Osteocyte (in vitro differentiated cells): Measurements from ENCODE around the gene ANAPC15. TPM values are rescaled to one million over a fixed set of nuclear protein-coding genes. Genes with fewer than 3 reads are reported as not detected.

Experiments
- DNase-seq: peaks from one replicate; pipeline ENCODE4 v3.0.0; 2021; ENCODE audit warnings: mixed read lengths; ENCODE audit not compliant: unreplicated experiment; ENCODE audit errors: extremely low spot score
- H3K27ac Mint-ChIP-seq: one replicate; pipeline ENCODE4 v1.8.0; 2021; ENCODE audit warnings: mild to moderate bottlenecking, mixed read lengths; ENCODE audit not compliant: unreplicated experiment
- H3K27me3 Mint-ChIP-seq: one replicate; pipeline ENCODE4 v1.8.0; 2021; ENCODE audit warnings: mixed read lengths; ENCODE audit not compliant: unreplicated experiment
- H3K36me3 Mint-ChIP-seq: one replicate; pipeline ENCODE4 v1.8.0; 2021; ENCODE audit warnings: mixed read lengths; ENCODE audit not compliant: unreplicated experiment
- H3K4me1 Mint-ChIP-seq: one replicate; pipeline ENCODE4 v1.8.0; 2021; ENCODE audit warnings: mixed read lengths; ENCODE audit not compliant: unreplicated experiment
- H3K4me3 Mint-ChIP-seq: one replicate; pipeline ENCODE4 v1.8.0; 2021; ENCODE audit warnings: mild to moderate bottlenecking, moderate library complexity, mixed read lengths; ENCODE audit not compliant: unreplicated experiment
- H3K9me3 Mint-ChIP-seq: one replicate; pipeline ENCODE4 v1.8.0; 2021; ENCODE audit warnings: mixed read lengths; ENCODE audit not compliant: unreplicated experiment
- total RNA-seq: library from RNA; stranded (reverse); gene quantifications from 2 replicates; pipeline ENCODE4 v1.2.1, GENCODE V29; 2021
- TF ChIP-seq, protein P1 (sequence below): fragments of 200-600 bp; sonication (generic); IDR thresholded peaks from 2 replicates; pipeline ENCODE4 v1.5.0; 2021; ENCODE audit warnings: antibody characterized with exemption, mild to moderate bottlenecking, moderate library complexity

Gene ANAPC15
- total RNA-seq, 1 donor from 2014 or later: 32.3 TPM

DNA sequence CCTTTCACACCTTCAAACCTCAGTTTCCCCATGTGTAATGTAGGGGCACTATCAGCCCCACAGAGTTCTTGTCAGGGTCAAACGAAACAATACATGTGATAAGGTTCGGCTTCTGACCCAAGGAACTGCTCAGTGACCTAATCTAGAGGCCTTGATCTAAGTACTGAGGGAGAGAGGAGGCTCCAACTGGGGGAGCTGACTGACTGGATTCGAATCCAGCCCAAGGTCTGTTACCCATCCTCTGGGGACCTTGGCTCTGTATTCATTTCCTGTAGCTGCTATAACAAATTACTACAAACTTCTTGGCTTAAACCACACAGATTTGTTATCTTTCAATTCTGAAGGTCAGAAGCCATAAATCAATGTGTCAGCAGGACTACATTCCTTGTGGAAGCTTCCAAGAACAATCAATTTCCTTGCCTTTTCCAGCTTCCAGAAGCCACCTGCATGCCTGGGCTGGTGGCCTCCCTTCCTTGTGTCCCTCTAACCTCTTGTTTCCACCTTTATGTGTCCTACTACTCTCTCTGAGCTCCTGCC lies 10.7 kb upstream of the ANAPC15 start:
- Mint-ChIP-seq H3K27ac (no peak overlapping the region), H3K36me3 (peaks cover 3% of the 10 kb centered on the region), H3K9me3 (peaks cover 5% of the 10 kb centered on the region), H3K27me3 (peaks cover 43% of the 10 kb centered on the region), H3K4me3 (no peak overlapping the region), H3K4me1 (no peaks in the 10 kb centered on the region)
- TF ChIP-seq, protein P1, sequence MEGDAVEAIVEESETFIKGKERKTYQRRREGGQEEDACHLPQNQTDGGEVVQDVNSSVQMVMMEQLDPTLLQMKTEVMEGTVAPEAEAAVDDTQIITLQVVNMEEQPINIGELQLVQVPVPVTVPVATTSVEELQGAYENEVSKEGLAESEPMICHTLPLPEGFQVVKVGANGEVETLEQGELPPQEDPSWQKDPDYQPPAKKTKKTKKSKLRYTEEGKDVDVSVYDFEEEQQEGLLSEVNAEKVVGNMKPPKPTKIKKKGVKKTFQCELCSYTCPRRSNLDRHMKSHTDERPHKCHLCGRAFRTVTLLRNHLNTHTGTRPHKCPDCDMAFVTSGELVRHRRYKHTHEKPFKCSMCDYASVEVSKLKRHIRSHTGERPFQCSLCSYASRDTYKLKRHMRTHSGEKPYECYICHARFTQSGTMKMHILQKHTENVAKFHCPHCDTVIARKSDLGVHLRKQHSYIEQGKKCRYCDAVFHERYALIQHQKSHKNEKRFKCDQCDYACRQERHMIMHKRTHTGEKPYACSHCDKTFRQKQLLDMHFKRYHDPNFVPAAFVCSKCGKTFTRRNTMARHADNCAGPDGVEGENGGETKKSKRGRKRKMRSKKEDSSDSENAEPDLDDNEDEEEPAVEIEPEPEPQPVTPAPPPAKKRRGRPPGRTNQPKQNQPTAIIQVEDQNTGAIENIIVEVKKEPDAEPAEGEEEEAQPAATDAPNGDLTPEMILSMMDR: no peak
- DNase-seq: no peak

DNA sequence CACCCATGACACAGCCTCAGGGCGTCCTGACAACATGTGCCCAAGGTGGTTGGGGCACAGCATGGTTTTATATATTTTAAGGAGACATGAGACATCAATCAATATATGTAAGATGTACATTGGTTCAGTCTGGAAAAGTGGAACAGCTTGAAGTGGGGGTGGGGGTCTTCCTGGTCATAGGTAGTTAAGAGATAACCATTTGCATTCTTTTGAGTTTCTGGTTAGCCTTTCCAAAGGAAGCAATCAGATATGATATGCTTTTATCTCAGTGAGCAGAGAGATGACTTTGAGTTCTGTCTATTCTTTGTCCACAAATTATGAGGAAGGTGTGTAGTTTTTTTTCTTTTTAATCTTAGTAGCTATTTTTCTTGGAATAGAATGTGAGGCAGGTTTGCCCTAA lies 10.1 kb upstream of the ANAPC15 start:
- H3K36me3 Mint-ChIP-seq: peaks cover under 1% of the 10 kb centered on the region
- H3K4me3 Mint-ChIP-seq: no peak overlapping the region
- TF ChIP-seq, protein P1: no peak
- peaks cover 39% of the 10 kb centered on the region for H3K27me3 Mint-ChIP-seq
- H3K27ac Mint-ChIP-seq: no peak overlapping the region
- DNase-seq: no peak
- H3K4me1 Mint-ChIP-seq: no peaks in the 10 kb centered on the region
- H3K9me3 Mint-ChIP-seq: peaks cover under 1% of the 10 kb centered on the region

DNA sequence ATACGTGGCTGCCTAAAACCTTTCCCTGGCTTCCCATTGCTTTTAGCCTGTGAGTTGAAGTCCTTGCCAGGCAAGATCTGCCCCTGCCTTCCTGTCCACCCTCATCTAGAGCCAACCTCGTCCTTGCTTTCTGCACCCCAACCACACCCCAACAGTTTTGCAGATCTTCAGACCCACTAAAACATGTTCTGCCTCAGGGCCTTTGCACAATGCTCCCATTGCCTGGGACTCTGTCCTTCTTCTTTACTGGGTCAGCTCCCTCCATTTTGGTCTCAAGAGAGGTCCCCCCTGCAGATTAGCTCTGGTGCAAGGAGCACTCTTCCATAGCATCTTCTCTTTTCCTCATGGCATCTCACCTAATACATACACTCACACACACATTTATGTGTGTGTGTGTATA lies 8.4 kb upstream of the ANAPC15 start:
- H3K9me3 Mint-ChIP-seq: no peaks in the 10 kb centered on the region
- H3K27ac Mint-ChIP-seq: no peak overlapping the region
- no peak overlapping the region for H3K4me3 Mint-ChIP-seq
- no peaks in the 10 kb centered on the region for H3K36me3 Mint-ChIP-seq
- H3K27me3 Mint-ChIP-seq: peaks cover 31% of the 10 kb centered on the region
- no peaks in the 10 kb centered on the region for H3K4me1 Mint-ChIP-seq
- TF ChIP-seq, protein P1: no peak
- no peak for DNase-seq

DNA sequence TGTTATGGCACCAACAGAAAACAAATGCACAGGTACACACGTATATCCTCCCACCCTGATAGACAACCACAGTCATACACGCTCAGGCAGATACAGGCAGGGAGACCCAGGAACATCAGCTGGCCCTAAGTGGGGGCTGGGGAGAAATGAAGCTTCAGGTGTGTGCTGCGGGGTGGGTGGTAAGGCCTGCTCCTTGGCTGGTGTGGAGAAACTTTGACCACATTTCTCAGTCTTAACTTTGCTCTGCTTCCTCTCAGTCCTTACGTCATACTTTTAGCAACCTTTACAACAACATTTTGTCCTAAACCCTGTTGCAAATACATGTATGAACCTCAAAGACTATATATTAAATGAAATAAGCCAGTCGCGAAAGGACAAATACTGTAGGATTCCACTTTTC lies 6.7 kb upstream of the ANAPC15 start:
- H3K27ac Mint-ChIP-seq: no peak overlapping the region
- no peaks in the 10 kb centered on the region for H3K4me1 Mint-ChIP-seq
- TF ChIP-seq, protein P1: no peak
- no peak for DNase-seq
- no peaks in the 10 kb centered on the region for H3K36me3 Mint-ChIP-seq
- peaks cover 15% of the 10 kb centered on the region for H3K27me3 Mint-ChIP-seq
- H3K4me3 Mint-ChIP-seq: no peak overlapping the region
- H3K9me3 Mint-ChIP-seq: no peaks in the 10 kb centered on the region

DNA sequence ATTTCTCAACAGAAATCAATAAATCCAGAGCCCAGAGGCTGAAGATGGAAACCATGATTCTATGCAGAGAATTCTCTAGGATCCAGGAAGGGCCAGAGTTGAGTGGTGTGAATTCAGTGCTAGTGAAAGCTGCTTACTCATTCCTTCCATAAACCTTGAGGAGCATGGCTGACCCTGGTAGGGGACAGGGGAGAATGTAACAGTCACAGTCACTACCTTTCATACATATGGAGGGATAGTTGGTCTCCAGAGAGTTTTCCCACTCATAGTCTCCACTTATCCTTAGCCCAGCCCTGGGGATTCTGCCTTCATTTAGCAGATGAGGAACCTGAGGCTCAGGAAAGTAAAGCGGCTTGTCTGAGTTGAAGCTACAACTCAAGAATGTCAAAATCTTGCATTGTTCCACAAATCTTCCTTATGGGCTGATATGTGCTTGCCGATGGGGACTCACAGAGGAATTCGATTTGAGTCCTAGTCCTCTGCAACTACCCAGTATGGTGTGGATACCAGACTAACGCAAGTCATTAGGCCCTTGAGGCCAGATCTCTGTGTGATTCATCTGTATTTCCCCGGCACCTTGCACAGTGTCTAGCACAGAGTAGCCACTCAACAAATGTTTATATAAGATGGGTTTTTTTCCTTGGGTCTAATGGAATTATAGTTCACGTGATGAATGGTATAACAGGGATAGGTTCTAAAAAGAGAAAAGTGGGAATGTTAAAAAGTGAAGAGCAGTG lies 3.7 kb upstream of the ANAPC15 start:
- no peak for DNase-seq
- H3K36me3 Mint-ChIP-seq: no peaks in the 10 kb centered on the region
- TF ChIP-seq, protein P1: no peak
- no peaks in the 10 kb centered on the region for H3K9me3 Mint-ChIP-seq
- no peak overlapping the region for H3K4me3 Mint-ChIP-seq
- H3K27me3 Mint-ChIP-seq: peaks cover 4% of the 10 kb centered on the region
- peaks cover 14% of the 10 kb centered on the region for H3K4me1 Mint-ChIP-seq
- no peak overlapping the region for H3K27ac Mint-ChIP-seq
